AG09309 (cell line): ENCODE results near the gene SLC43A1.

Experiments used
- DNase-seq: peaks from one replicate; pipeline ENCODE4 v3.0.0-alpha.2; 2010; ENCODE audit warnings: low read depth
- H3K4me3 ChIP-seq: 2 replicates; pipeline ENCODE4 v1.5.1; 2011; ENCODE audit warnings: mild to moderate bottlenecking, low read depth, low read length, moderate library complexity; ENCODE audit not compliant: control insufficient read depth
- CTCF ChIP-seq: IDR thresholded peaks from 2 replicates; pipeline ENCODE4 v1.5.1; 2011; ENCODE audit warnings: mild to moderate bottlenecking, low read depth, low read length, inconsistent platforms; ENCODE audit not compliant: insufficient read depth, control insufficient read depth; ENCODE audit errors: missing control alignments

SLC43A1 gene

GRCh38 chr11:57514538-57515331 is 767 bp downstream of the SLC43A1 start:
- peak overlapping the region; percentile 87 for H3K4me3 ChIP-seq
- no peak for DNase-seq
- no peak for TF ChIP-seq CTCF

- DNase-seq: no peak
- no peak for TF ChIP-seq CTCF
- H3K4me3 ChIP-seq: peak overlapping the region; percentile 87
Observed at GRCh38 chr11:57513911-57514537, 1.5 kb downstream of the SLC43A1 start.

GRCh38 chr11:57513452-57513795 is 2.1 kb downstream of the SLC43A1 start:
- no peak for TF ChIP-seq CTCF
- DNase-seq: no peak
- no peak overlapping the region for H3K4me3 ChIP-seq

GRCh38 chr11:57512646-57513451 is 2.7 kb downstream of the SLC43A1 start:
- no peak for TF ChIP-seq CTCF
- DNase-seq: no peak
- no peak overlapping the region for H3K4me3 ChIP-seq

GRCh38 chr11:57511741-57512430 is 3.6 kb downstream of the SLC43A1 start:
- DNase-seq: no peak
- H3K4me3 ChIP-seq: no peak overlapping the region
- no peak for TF ChIP-seq CTCF
